Fibroblast of gingiva (primary cell): Measurements from ENCODE around the gene MYO3A.
"Not testable (repeated sequence)": the region's sequence is repeated elsewhere in the genome, so short reads cannot be mapped to it uniquely, and the experiment has no call there.

Source experiments
- DNase-seq: peaks from one replicate; pipeline ENCODE4 v3.0.0-alpha.2; 2011; ENCODE audit warnings: low read depth

The MYO3A gene

DNA sequence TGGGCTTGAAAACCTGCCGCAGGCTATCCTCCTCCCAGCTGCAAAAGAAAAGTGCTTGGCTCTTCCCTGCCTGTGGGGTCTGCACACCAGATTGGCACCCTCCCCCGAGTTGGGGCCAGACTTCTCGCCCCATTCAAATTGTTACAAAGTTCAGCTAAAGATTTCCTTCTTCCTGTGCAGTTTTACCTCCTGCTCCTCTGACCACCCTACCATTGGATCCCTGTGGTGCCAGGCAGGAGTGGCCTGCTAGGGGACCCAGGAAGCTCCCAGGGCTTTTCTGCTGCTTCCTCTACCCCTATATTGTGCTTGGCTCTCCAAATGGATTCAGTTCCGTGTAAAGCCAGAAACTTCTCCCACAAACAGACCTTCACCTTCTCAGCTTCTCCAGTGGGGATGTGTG lies 147.4 kb downstream of the MYO3A start:
- no peak for DNase-seq

DNA sequence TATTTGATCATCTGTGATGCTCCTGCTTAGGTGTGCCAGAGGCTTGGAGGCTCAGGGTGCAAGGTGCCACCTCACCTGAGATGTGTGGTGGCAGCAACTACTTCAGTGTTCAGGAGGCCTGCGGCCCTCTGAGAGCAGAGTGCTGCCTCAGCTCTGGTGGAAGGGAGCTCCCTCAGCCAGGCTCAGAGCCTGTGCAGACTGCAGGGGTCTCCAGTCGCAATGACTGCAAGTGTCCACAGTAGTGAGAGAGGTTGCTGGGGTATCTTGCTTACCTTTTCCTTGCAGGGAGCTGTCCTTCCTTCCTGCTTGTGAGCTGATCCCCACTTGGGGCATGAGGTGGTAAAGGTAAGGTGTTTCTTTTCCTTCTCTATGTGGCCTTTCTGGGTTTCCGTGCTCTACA lies 151.5 kb downstream of the MYO3A start:
- no peak for DNase-seq

DNA sequence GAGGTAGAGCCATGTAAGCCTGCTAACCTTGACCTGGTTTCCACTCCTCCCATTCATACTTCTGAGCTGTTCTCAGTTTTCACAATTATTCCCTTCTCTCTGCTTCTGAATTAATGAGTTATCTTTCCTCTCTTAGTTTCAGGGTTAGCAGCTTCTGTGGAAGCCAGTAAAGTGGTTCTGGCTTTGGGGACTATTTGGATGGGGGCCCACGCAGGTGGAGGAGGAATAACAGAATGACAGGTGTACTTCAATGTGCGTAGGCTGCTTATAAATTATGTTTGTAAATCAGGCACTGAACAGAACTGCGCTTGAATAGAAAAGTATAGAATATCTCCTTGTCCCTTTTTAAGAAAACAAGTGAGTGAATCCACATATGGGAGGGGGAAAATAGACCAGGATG lies 153.6 kb downstream of the MYO3A start:
- DNase-seq, result no peak

DNA sequence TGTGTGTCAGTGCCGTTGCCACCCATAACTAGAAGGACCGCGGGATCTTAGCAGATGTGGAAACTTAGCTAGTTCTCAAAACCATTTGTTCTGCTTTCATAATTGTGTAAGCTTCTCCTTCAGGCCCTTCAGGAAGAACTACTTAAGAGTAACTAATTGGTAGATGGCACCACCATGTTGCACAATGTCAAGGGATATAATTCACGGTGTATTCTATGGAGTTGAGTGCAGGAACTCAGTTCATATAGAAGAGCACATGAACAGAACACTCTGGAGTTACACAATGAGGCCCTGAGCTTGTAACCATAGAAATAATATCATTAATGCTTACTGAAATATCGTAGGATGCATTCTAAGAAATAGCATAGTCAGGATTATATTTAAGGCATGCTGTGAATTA lies 156.0 kb downstream of the MYO3A start:
- DNase-seq, result no peak

DNA sequence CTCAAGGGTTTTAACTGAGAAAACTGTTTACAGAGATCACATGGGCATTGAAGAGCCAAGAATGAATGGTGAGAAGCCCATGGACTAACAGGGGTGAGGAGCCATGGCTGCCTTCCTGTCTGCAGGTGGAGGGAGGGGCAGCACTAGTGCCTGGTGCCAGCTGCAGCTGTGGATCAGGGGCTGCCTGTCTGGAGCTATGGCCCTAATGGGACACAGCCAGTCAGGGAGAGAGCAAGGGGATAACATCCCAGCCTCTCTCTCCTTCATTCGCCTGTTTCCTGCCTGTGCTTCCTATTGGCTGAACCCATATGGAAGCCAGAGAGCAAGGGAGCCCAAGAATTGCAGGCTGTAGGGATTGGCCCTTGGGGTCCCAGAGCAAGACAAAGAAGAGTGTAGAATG lies 156.7 kb downstream of the MYO3A start:
- no peak for DNase-seq

DNA sequence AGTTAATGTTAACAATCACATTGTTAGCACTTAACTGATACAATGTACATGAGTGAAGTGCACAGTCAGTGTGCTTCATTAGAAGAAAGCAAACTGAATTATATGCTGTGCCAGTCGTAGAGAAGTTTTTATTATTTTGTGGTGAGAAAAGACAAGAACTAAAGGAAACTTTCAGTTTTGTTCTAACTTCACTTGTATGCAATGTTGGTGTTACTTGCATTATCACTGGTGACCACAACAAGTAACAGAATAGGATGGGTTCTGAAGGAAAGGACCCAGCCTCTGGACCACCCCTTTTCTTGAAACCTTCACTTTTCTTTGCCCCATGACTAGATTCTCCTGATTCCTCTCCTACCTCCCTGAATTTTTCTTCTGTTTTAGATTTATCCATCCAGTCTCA lies 159.2 kb downstream of the MYO3A start:
- DNase-seq, result no peak

GRCh38 chr10:26095781-26096180 lies 161.8 kb downstream of the MYO3A start:
- DNase-seq, result no peak

GRCh38 chr10:26097549-26097948 lies 163.5 kb downstream of the MYO3A start:
- not testable (repeated sequence) for DNase-seq

DNA sequence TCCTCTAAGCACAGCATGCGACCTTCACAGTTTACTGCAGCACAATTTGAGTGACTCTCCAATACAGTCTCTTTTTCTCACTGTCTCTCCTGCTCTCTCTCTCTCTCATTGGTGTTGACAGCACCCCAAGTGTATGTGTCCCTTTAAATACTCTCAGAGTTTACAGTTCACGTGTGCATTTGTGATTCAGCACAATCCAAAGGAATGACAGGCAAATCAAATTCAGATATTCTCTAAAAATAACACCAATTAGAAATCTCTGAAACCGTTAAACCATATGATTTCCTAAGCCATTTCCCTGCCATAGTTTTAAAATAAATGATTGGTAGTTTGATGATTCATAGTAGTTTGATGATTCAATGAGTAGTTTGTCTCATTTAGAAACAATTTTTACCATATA lies 178.5 kb downstream of the MYO3A start:
- no peak for DNase-seq

DNA sequence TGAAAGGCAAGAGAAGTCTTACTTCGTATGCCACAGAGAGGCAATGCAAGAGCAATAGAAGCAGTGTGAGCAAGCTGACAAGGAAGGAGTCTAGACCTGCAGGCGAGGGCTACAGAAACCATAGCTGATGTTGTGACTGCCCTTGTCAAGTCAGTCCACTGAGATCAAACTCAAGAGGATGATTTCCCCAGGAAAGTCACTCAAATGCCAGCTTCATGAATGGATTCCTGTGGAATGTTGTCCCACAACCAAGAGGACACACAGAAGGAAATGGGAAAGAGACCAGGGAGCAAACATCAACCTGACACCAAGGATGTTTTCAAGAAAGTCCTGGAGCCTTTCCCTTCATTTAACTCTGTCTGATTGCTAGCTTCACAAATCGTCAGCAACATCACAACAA lies 204.6 kb downstream of the MYO3A start:
- no peak for DNase-seq

DNA sequence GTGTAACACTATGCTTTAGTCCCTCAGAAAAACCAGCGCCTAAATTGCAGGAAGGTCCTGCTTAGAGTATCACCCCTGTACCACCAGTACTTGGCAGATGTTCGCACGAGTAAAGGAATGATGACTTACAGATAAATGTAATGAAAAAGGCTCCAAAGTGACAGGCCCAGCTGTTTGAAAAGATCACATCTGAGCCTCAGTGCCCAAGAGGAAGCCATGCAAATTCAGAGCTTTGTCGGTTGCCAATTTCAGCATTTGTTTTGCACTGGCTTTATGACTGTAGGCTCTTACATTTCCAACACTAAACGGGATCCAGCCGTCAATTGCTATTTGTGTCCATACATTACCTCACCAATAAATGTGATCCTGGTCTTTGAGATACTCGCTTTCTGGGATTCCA lies 222.0 kb downstream of the MYO3A start:
- no peak for DNase-seq

- no peak for DNase-seq
These were observed 223.7 kb downstream of the MYO3A start for GRCh38 chr10:26157734-26158133.

GRCh38 chr10:26169466-26169865 lies 235.4 kb downstream of the MYO3A start:
- no peak for DNase-seq

DNA sequence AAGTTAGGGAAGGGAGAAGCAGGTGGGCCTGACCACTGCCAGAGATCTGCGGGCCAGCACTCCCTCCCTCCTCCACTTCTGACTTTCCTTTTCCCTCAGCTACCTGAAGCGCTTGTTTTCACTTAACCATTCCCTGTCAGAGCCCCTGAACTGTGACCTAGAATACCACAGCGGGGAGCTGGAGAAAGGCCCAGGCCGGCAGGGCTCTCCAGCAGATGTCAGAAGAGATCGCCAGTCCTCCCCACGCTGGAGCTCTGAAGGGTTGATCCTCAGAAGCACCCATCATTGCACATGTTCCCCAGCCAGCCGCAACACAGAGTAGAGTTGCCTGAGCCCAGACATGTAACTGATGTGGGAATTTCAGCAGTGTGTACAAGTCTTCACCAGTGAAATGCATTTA lies 238.1 kb downstream of the MYO3A start:
- DNase-seq, result no peak

- DNase-seq, result no peak
These were observed 239.8 kb downstream of the MYO3A start for GRCh38 chr10:26173837-26174236.

- no peak for DNase-seq
These were observed 243.3 kb downstream of the MYO3A start for GRCh38 chr10:26177341-26177740.

- DNase-seq, result no peak
These were observed 260.2 kb downstream of the MYO3A start for GRCh38 chr10:26194275-26194674.

- DNase-seq, result no peak
These were observed 263.2 kb downstream of the MYO3A start for GRCh38 chr10:26197248-26197647.

DNA sequence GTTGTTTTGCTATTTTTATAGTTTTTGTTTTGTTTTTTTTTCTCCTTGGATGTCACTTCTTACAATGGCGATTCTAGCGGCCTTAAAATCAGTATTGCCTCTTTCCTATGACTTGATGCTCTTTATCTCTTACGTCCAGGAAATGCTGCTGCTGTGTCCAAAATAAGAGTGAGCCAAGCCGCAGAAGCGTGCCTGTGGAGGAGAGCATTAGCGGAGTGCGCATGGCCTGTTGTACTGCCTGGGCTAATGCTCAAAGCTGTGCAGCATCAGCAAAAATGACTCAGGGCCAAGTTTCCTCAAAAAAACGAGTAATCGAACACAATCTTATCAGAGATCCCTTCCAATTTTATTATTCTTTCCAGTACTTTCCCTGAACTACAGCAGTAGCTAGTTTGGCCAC lies 264.1 kb downstream of the MYO3A start:
- DNase-seq, result no peak

- no peak for DNase-seq
These were observed 265.8 kb downstream of the MYO3A start for GRCh38 chr10:26199841-26200240.

- DNase-seq, result no peak
These were observed 271.2 kb downstream of the MYO3A start for GRCh38 chr10:26205223-26205622.

GRCh38 chr10:26211781-26212444 lies 277.9 kb downstream of the MYO3A start:
- DNase-seq, result no peak

DNA sequence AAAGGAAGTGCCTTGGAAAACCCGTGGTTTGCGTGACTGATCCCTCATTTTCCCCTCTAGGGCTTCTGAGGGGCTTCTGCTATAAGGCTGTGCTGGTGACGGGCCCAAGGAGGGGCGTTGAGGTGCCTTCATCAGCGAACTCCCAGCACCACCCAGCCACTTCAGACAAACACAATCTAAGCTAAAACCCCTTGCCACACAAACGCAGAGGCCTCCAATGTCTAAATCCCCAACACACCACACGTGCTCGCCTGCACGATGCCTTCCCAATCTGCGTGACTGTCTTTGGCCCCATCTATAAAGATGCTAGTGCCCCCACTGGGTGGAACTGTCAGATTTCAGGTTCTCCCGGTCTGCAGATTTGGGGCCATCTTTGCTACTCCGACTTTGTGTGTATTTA lies 278.5 kb downstream of the MYO3A start:
- DNase-seq, result no peak

GRCh38 chr10:26213157-26213800 lies 279.2 kb downstream of the MYO3A start:
- DNase-seq, result no peak
